GM12878 (cell line): ENCODE measurements around the gene TES. TPM values are rescaled to one million over a fixed set of nuclear protein-coding genes. Genes with fewer than 3 reads are reported as not detected.

ENCODE experiments used
- ATAC-seq: fragments of 200-7000 bp; cut with Tn5 transposase; 3 replicates; pipeline ENCODE4 v1.9.1; 2020; ENCODE audit warnings: mild to moderate bottlenecking, moderate library complexity
- BruUV-seq: library from RNA; stranded (reverse); fragments of 400-500 nt; replicated peaks from 2 replicates; lab custom pipeline; 2021; lab: Mats Ljungman, UMichigan
- CTCF ChIA-PET: fragments of 300-600 bp; sonication (Branson Sonifier 250); formaldehyde crosslinking; extraction: SDS; loops from one replicate; lab custom pipeline; 2021; ENCODE audit warnings: inconsistent platforms; lab: Yijun Ruan, JAX
- POLR2A ChIA-PET: fragments of 350-600 bp; formaldehyde crosslinking; extraction: SDS; loops from one replicate; lab custom pipeline; 2021; ENCODE audit warnings: inconsistent platforms; lab: Charles Lee
- RAD21 ChIA-PET: fragments of 300-600 bp; sonication (Branson Sonifier 250); formaldehyde crosslinking; loops from one replicate; lab custom pipeline; 2023; ENCODE audit warnings: antibody characterized with exemption; ENCODE audit not compliant: unreplicated experiment; lab: Charles Lee
- SMC1A ChIA-PET: fragments of 300-600 bp; sonication (Branson Sonifier 250); formaldehyde crosslinking; loops from one replicate; lab custom pipeline; 2023; ENCODE audit not compliant: unreplicated experiment, uncharacterized antibody; lab: Charles Lee
- DNase-seq: peaks from one replicate; pipeline ENCODE4 v3.0.0-alpha.2; 2011; ENCODE audit warnings: low read depth, low spot score
- FAIRE-seq: peaks from 3 replicates; lab custom pipeline; 2011; peaks lifted over from hg19 to GRCh38; lab: Jason Lieb, UNC
- H2AFZ ChIP-seq: 2 replicates; pipeline ENCODE4 v1.6.0; 2011; ENCODE audit warnings: low read depth, low read length, control low read depth; ENCODE audit not compliant: control insufficient read depth
- H3K27ac ChIP-seq: 2 replicates; pipeline ENCODE4 v1.5.1; 2011; ENCODE audit warnings: control low read depth; ENCODE audit not compliant: control insufficient read depth, insufficient read depth
- H3K27me3 ChIP-seq, 2 experiments: replicated peaks in 1 of 2; 2 replicates each; pipeline versions ENCODE4 v1.6.0 to v1.6.1; 2011; ENCODE audit warnings: low read length in 1 of 2; ENCODE audit not compliant: control insufficient read depth in 2 of 2, insufficient read depth in 2 of 2
- H3K36me3 ChIP-seq, 2 experiments: 2 replicates each; pipeline ENCODE4 v1.5.1; 2011; ENCODE audit warnings: low read length in 1 of 2; ENCODE audit not compliant: control insufficient read depth in 2 of 2, insufficient read depth in 2 of 2
- H3K4me1 ChIP-seq: 2 replicates; pipeline ENCODE4 v1.6.1; 2011; ENCODE audit warnings: mild to moderate bottlenecking, low read length, moderate library complexity, mixed read lengths; ENCODE audit not compliant: control insufficient read depth, insufficient read depth
- H3K4me2 ChIP-seq: 2 replicates; pipeline ENCODE4 v1.6.0; 2011; ENCODE audit warnings: control low read depth; ENCODE audit not compliant: control insufficient read depth, insufficient read depth
- H3K4me3 ChIP-seq: fragments of 200-600 bp; sonication (generic); 2 replicates; pipeline ENCODE4 v1.5.1; 2016
- H3K79me2 ChIP-seq: 2 replicates; pipeline ENCODE4 v1.6.0; 2011; ENCODE audit warnings: low read length; ENCODE audit not compliant: control insufficient read depth, insufficient read depth
- H3K9ac ChIP-seq: 2 replicates; pipeline ENCODE4 v1.8.0; 2011; ENCODE audit warnings: low read length, control low read depth, mixed read lengths; ENCODE audit not compliant: control insufficient read depth, insufficient read depth
- H3K9me3 ChIP-seq: replicated peaks from 3 replicates; pipeline ENCODE4 v1.5.1; 2011; ENCODE audit warnings: mild to moderate bottlenecking, low read length; ENCODE audit not compliant: control insufficient read depth, insufficient read depth
- H4K20me1 ChIP-seq: 2 replicates; pipeline ENCODE4 v1.6.0; 2011; ENCODE audit not compliant: control insufficient read depth, insufficient read depth
- ATF7 ChIP-seq: fragments of 450-650 bp; IDR thresholded peaks from 2 replicates; pipeline ENCODE4 v1.6.1; 2016; ENCODE audit warnings: low read depth, mild to moderate bottlenecking
- CBX3 ChIP-seq: fragments of 200-600 bp; sonication (generic); IDR thresholded peaks from 2 replicates; pipeline ENCODE4 v1.6.1; 2016; ENCODE audit warnings: low read depth, borderline replicate concordance
- CREM ChIP-seq: IDR thresholded peaks from 2 replicates; pipeline ENCODE4 v1.6.1; 2014; ENCODE audit warnings: antibody characterized with exemption, low read depth
- E4F1 ChIP-seq: fragments of 450-650 bp; IDR thresholded peaks from 2 replicates; pipeline ENCODE4 v1.6.1; 2018; ENCODE audit warnings: borderline replicate concordance, mild to moderate bottlenecking; ENCODE audit not compliant: partially characterized antibody
- EP300 ChIP-seq, 2 experiments: fragments of 150-350 bp in 1 of 2; IDR thresholded peaks; 2 replicates each; pipeline ENCODE4 v1.6.1; 2011 to 2012; ENCODE audit warnings: low read depth in 2 of 2, low read length in 2 of 2, borderline replicate concordance in 1 of 2, improper control_type of control experiment in 1 of 2, inconsistent platforms in 1 of 2; ENCODE audit not compliant: control insufficient read depth in 1 of 2
- IKZF2 ChIP-seq, 2 experiments: fragments of 450-650 bp; IDR thresholded peaks; 2 replicates each; pipeline ENCODE4 v1.6.1; 2017; ENCODE audit warnings: mild to moderate bottlenecking in 2 of 2, moderate library complexity in 2 of 2
- MEF2B ChIP-seq: fragments of 450-650 bp; IDR thresholded peaks from 2 replicates; pipeline ENCODE4 v1.6.1; 2018; ENCODE audit warnings: mild to moderate bottlenecking, moderate library complexity; ENCODE audit not compliant: partially characterized antibody, poor library complexity, severe bottlenecking
- NBN ChIP-seq: fragments of 450-650 bp; IDR thresholded peaks from 2 replicates; pipeline ENCODE4 v1.6.1; 2016
- RB1 ChIP-seq: fragments of 450-650 bp; formaldehyde crosslinking; IDR thresholded peaks from 2 replicates; pipeline ENCODE4 v1.6.1; 2017; ENCODE audit warnings: mild to moderate bottlenecking, borderline replicate concordance
- SKIL ChIP-seq: fragments of 450-650 bp; IDR thresholded peaks from 2 replicates; pipeline ENCODE4 v1.6.1; 2017; ENCODE audit warnings: mild to moderate bottlenecking, low read depth, inconsistent platforms; ENCODE audit not compliant: poor library complexity, severe bottlenecking
- WGBS: methylation state at CpG from one replicate; pipeline ENCODE4 v1.1.6; 2016; ENCODE audit warnings: low lambda C conversion rate; ENCODE audit not compliant: insufficient replicate concordance, insufficient coverage; ENCODE audit errors: missing lambda C conversion rate; 5-methylcytosine and 5-hydroxymethylcytosine counted together
- in situ Hi-C: fragments of 300-500 bp; cut with MboI; formaldehyde crosslinking; loops from 9 replicates; pipeline ENCODE4 v1.14.3; 2018; ENCODE audit warnings: mixed read lengths
- intact Hi-C: fragments of 100-400 bp; cut with micrococcal nuclease; formaldehyde crosslinking; loops from one replicate; pipeline ENCODE4 v1.14.2; 2022; ENCODE audit not compliant: unreplicated experiment
- polyA plus RNA-seq, 11 experiments: library from polyadenylated mRNA; depleted of rRNA in 4 of 11; unstranded in 6 of 11; stranded (reverse) in 5 of 11; fragments of >200 nt; fragmentation: Nextera tagmentation in 4 of 11; fragmentation: Illumina TruSeq in 1 of 11; extraction: Ambion mirVana in 4 of 11; extraction: Trizol in 1 of 11; gene quantifications; 1 replicate in 1 of 11; 2 replicates in 10 of 11; pipeline versions ENCODE4 v1.2.1 to v1.2.3, GENCODE V29; 2011 to 2016; ENCODE audit warnings: inconsistent platforms in 2 of 11, missing spikeins in 2 of 11, low read depth in 1 of 11
- total RNA-seq, 4 experiments: library from RNA; depleted of rRNA in 3 of 4; stranded (reverse); fragments of >200 nt in 3 of 4; fragmentation: Illumina TruSeq in 1 of 4; extraction: Trizol in 1 of 4; gene quantifications; 2 replicates each; pipeline versions ENCODE4 v1.2.1 to v1.2.3, GENCODE V29; 2013 to 2021
- TF ChIP-seq, protein P1 (sequence below): fragments of 450-650 bp; IDR thresholded peaks from 2 replicates; pipeline ENCODE4 v1.6.1; 2017; ENCODE audit warnings: low read depth, mild to moderate bottlenecking, moderate library complexity
- TF ChIP-seq, protein P2 (sequence below): IDR thresholded peaks from 2 replicates; pipeline ENCODE4 v1.6.1; 2012; ENCODE audit warnings: low read length, inconsistent platforms

The TES gene
- total and polyA plus RNA-seq, 10 of the 15 experiments (the other 5 are each of a cell fraction or from before 2014, with no cell fraction given), result 31.2 to 77.5 (median 59.2) TPM

DNA sequence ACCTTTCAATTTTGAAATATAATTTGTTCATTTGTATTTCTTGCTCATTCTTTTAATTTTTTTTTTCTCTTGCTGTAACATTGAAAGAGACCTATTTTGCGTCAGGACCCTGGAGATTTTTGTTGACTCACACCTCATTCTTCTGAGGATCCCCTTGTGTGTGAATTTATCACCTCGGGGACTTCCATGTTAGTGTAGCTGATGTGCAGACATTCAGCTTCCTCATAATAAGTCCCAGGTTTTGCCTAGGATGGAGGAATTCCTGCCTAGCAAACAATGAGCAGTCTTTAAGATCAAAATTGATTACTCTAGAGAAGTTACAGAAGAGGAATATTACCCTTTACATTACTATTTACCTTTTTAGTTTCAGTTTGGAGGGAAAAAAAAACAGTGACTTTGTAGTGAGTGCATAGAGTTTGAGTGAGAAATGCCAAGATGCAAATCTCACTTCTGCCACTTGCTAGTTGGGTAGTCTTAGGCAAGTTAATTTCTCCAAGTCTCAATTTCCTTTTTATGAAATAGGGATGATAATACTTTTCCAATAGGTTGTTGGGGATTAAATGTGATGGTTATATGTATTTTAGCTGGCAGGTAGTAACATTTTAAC, 14.3 kb downstream of the TES start:
- Histone ChIP-seq H3K27me3 (no peaks in the 10 kb centered on the region), H3K4me1 (peaks cover 18% of the 10 kb centered on the region), H3K27ac (peak overlapping the region; percentile 24; the same call in 1 of the 2 replicates), H3K36me3 (no peaks in the 10 kb centered on the region), H4K20me1 (no peaks in the 10 kb centered on the region), H3K9ac (no peak overlapping the region), H3K79me2 (peaks cover 94% of the 10 kb centered on the region), H3K9me3 (no peaks in the 10 kb centered on the region), H3K4me3 (peak overlapping the region; percentile 53; the same call in 1 of the 2 replicates)
- ChIA-PET SMC1A (interaction anchor here (0.6 to 3.9 kb wide), 11 partner anchors 8 to 847 kb away, joined by 3 to 22 read pairs (median 5); partner anchors contain the start of gene TES), POLR2A (interaction anchor here (1.2 to 3.2 kb wide), 2 partner anchors 12 to 14 kb away, joined by 3 to 23 read pairs; partner anchors contain the start of gene TES), RAD21 (interaction anchor here (0.9 to 4.0 kb wide), 4 partner anchors 11 to 45 kb away, joined by 3 to 14 read pairs (median 10); no protein-coding TSS in a partner anchor), CTCF (interaction anchor here (1.0 to 4.8 kb wide), 10 partner anchors 8 to 366 kb away, joined by 3 to 26 read pairs (median 8); partner anchors contain the start of gene TES)
- no peak for DNase-seq
- intact Hi-C loops, result no loop called here
- in situ Hi-C loops, result no loop called here
- BruUV-seq, result no TSS peak
- no peak for FAIRE-seq
- no peak for TF ChIP-seq CBX3
- peak; percentile 16; the same call in 1 of the 2 replicates for TF ChIP-seq CREM
- TF ChIP-seq MEF2B, result peak; percentile 62
- peak in 1 of 2 experiments; percentile 26; a peak in 2 of 4 replicates for TF ChIP-seq IKZF2 (IDR thresholded peaks at IDR 0.05)
- TF ChIP-seq E4F1, result no peak
- TF ChIP-seq, protein P1, sequence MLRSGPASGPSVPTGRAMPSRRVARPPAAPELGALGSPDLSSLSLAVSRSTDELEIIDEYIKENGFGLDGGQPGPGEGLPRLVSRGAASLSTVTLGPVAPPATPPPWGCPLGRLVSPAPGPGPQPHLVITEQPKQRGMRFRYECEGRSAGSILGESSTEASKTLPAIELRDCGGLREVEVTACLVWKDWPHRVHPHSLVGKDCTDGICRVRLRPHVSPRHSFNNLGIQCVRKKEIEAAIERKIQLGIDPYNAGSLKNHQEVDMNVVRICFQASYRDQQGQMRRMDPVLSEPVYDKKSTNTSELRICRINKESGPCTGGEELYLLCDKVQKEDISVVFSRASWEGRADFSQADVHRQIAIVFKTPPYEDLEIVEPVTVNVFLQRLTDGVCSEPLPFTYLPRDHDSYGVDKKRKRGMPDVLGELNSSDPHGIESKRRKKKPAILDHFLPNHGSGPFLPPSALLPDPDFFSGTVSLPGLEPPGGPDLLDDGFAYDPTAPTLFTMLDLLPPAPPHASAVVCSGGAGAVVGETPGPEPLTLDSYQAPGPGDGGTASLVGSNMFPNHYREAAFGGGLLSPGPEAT, result peak; percentile 80
- 0 out of 2 replicates have a peak, but pooled peaks have one; percentile 22 for TF ChIP-seq RB1
- TF ChIP-seq NBN, result no peak
- TF ChIP-seq SKIL, result peak; percentile 29
- TF ChIP-seq, protein P2, sequence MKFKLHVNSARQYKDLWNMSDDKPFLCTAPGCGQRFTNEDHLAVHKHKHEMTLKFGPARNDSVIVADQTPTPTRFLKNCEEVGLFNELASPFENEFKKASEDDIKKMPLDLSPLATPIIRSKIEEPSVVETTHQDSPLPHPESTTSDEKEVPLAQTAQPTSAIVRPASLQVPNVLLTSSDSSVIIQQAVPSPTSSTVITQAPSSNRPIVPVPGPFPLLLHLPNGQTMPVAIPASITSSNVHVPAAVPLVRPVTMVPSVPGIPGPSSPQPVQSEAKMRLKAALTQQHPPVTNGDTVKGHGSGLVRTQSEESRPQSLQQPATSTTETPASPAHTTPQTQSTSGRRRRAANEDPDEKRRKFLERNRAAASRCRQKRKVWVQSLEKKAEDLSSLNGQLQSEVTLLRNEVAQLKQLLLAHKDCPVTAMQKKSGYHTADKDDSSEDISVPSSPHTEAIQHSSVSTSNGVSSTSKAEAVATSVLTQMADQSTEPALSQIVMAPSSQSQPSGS, result 0 out of 2 replicates have a peak, but pooled peaks have one; percentile 15
- peak in 1 of 2 experiments; percentile 15; a peak in 1 of 4 replicates for TF ChIP-seq EP300 (IDR thresholded peaks at IDR 0.05; ENCODE audit: borderline replicate concordance in 1 of 2, control insufficient read depth in 1 of 2, low read depth in 2 of 2, low read length in 2 of 2)
- 0 out of 2 replicates have a peak, but pooled peaks have one; percentile 31 for TF ChIP-seq ATF7
- TF ChIP-seq, all 136 proteins: peak for 9
- peak; percentile 86 for ATAC-seq
- Histone ChIP-seq H2AFZ (peak overlapping the region; percentile 21; the same call in 1 of the 2 replicates), H3K4me2 (peak overlapping the region; percentile 43)
- WGBS, result 4% methylated on average over 2 of the region's 2 CpGs
